OCI-M2 (cell line): Measurements from ENCODE around the gene ARID1B.
"Not testable (repeated sequence)": the region's sequence is repeated elsewhere in the genome, so short reads cannot be mapped to it uniquely, and the experiment has no call there.

ENCODE experiments used
- DNase-seq: peaks from one replicate; lab custom pipeline; 2025; ENCODE audit not compliant: unreplicated experiment; lab: John Stamatoyannopoulos, UW

Gene ARID1B

DNA sequence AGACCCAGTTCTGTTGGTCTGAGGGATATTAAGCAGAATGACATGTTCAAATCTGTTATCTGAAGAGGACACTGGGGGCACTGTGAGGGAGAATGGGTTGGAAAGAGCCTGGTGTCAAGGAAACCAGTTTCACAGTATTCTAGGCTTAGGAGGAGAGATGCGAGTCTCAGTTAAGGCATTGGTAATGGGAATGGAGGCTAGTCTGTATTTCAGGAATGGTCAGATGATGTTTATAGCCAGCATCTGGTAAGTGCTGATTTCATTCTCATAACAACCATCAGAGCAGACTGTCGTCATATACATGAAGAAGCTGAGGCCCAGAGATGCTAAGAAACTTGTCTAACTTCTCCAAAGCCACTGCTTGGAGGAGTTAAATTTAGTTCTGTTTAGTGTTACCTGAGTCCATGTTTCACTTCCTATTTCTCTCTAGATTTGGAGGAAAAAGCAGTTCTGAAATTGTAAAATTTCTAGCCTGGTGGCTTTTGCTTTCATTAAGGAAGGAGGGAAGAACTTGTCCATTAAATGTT is 242.0 kb downstream of the ARID1B start:
- DNase-seq = no peak

DNA sequence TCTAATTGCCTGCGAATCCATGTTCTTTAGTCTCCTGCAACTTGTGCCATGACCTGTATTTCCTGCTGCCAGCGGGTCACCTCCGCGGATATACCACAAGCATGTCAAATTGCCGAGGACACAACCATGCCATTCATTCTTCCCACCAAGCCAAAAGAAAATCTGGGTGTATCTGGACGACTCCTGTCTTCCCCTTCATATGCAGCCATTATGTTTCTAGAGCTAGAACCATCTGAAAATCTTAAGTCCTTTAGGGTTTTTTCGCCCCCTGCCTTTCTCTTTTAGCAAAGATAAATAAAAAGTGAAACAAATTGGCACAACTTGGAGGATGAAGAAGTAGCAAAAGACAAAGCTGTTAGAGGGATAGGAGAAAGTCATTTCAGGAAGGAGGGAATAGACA is 242.6 kb downstream of the ARID1B start:
- no peak for DNase-seq

- DNase-seq = no peak
Observed at GRCh38 chr6:157020398-157020797, 243.2 kb downstream of the ARID1B start.

GRCh38 chr6:157020881-157021343 is 243.7 kb downstream of the ARID1B start:
- no peak for DNase-seq

DNA sequence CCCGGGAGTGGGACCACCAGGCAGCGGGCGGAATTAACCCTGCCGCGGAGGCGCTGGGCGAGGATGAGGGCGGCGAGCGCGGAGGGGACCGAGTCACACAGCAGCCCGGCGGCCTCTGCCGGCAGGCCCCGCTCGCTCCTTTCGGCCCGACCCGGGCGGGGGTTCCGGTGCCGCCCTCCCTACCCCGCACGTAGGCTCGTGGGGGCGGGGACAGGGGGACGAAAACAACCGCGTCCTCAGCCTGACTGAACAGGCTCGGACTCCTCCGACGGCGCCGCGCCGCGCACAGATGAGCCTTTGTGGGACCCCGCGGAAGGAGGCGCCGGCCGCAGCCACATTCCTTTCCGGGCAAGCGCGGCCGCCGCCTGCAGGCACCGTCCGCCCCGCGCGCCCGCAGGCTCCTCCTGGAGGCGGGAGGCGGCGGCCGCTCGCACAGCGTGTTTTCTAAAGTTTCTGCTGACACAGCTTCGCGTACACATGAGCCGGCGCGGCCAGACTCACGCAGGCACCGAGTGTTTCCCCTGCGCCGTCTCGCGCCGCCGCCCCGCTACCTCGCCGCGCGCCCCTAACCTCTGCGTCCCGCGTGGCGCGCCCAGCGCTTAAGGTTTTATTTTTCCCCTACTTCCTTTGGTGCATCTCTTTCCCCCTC is 244.3 kb downstream of the ARID1B start:
- no peak for DNase-seq

GRCh38 chr6:157021993-157022740 is 245.0 kb downstream of the ARID1B start:
- no peak for DNase-seq

GRCh38 chr6:157023958-157024357 is 246.8 kb downstream of the ARID1B start:
- no peak for DNase-seq

DNA sequence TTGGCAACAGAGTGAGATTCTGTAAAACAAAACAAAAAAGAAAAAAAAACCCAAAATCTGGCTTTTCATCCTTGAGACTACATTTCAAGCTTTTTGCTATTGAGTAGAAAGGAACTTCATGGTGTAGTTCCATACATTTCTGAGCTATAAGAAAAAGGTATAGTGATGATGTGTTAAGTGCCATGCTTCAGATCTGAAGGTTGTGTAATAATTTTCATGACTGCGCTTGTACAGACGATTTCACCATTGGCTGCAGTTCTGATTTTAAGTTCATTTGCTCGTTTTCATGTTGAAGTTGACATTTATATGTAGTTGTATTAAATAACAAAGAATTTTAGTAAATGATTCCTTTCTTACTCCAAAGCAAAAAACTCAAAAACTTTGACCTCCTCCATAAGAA is 247.6 kb downstream of the ARID1B start:
- DNase-seq = no peak

- no peak for DNase-seq
Observed at GRCh38 chr6:157025437-157025836, 248.3 kb downstream of the ARID1B start.

GRCh38 chr6:157029980-157030690 is 253.0 kb downstream of the ARID1B start:
- no peak for DNase-seq

DNA sequence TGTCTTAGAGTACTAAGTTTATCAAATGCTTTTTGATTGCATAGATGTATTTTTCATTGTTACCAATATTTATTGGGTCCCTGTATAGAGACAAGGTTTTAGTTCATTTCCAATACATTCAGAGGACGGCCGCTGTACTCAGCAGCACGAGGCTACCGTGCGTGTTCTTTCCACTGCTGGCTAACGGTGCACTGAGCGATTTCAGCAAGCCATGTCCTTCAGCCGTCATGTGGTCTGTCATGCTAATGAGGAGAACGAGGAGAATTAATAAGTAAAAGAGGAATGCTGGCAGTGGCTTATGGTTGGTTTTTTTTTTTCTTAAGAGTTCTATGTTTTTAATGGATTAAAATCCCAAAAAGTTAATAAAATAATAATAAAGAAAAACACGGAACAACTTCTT is 253.6 kb downstream of the ARID1B start:
- no peak for DNase-seq

GRCh38 chr6:157032923-157033322 is 255.7 kb downstream of the ARID1B start:
- DNase-seq = no peak

GRCh38 chr6:157033428-157034140 is 256.4 kb downstream of the ARID1B start:
- DNase-seq = no peak

DNA sequence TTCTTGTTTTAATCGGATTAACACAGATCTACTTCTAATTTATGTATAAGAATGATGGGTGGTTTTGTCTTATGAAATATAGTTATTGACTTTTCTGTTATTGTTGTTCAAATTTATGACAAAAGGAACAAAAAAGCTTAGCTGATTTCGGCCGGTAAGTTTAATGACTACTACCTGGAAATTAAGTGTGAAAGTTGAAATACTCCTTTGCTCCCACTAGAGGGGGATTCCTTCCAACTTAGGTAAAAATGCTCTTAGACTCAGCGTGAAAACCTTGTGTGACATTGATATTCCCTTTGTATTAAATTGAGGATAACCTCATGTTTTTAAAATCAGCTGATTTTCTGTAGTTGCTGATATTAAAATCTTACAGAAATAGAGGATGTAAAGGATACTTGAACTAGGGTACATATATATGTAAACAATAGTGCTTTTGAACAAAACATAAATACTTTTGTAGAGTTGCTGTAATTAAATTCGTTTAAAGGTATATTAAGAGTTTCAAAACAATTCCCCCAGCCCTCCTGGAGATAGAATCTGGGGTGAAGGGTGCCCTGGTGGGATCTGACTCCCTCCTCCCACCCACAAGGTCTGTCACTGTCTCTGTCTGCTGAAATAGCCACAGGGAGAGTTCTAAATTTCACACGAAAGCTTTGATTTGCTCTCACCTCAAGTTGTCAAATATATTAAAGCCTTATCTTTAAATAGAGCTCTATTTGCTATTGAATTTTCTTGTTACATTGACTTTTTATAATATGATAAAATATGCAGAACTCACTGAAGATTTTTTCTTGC is 257.5 kb downstream of the ARID1B start:
- no peak for DNase-seq

- DNase-seq = no peak
Observed at GRCh38 chr6:157035546-157035945, 258.4 kb downstream of the ARID1B start.

DNA sequence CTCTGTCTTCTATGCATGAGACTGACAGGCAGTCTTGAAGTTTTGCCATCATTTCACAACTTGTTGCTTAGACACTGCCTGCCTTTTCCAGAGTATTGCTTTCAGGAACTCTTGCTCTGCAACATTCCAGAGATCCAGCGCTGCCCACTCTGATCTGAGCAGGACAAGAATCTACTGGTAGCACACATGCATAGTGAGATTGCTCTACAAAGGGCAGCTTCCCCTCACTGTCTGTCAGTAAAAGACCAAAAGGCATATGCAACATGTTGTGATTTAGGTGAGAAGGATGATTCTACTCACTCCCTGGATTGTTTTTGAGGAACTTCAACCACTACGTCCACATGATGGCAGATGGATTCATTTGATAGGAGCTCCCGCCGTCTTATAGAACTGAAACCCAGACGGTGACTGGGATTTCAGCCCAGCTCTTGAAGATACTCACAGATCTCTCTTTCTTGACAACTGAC is 259.1 kb downstream of the ARID1B start:
- DNase-seq = no peak

- DNase-seq = no peak
Observed at GRCh38 chr6:157037165-157037564, 260.0 kb downstream of the ARID1B start.

DNA sequence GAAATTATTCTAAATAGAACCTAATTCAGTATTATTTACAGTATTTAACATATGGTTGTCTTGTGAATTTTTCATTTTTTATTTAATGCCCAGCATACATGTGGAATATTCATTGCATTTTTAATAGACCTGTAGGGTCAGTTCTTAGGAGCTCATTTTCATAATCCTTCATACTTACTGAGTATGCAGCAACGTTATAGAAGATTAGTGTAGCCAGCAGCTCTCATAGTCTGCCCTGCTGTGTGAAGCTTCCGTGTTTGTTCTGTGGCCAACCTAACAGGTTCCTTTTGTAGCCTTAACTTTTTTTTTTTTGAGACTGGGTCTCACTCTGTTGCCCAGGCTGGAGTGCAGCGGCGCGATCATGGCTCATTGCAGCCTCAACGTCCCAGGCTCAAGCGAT is 261.4 kb downstream of the ARID1B start:
- no peak for DNase-seq

- DNase-seq = not testable (repeated sequence)
Observed at GRCh38 chr6:157039639-157040038, 262.5 kb downstream of the ARID1B start.

- no peak for DNase-seq
Observed at GRCh38 chr6:157040191-157040590, 263.0 kb downstream of the ARID1B start.
